HUES6 (cell line): ENCODE measurements around the gene TAS2R16.

Experiments
- H3K27ac ChIP-seq: 2 replicates; pipeline ENCODE4 v1.7.0; 2013; ENCODE audit warnings: low read depth, mild to moderate bottlenecking, low read length, inconsistent platforms
- H3K27me3 ChIP-seq: 2 replicates; pipeline ENCODE4 v1.6.1; 2013; ENCODE audit warnings: low read length; ENCODE audit not compliant: control insufficient read depth, insufficient read depth
- H3K36me3 ChIP-seq: 2 replicates; pipeline ENCODE4 v1.6.1; 2013; ENCODE audit warnings: low read length; ENCODE audit not compliant: control insufficient read depth, insufficient read depth
- H3K4me1 ChIP-seq: 2 replicates; pipeline ENCODE4 v1.6.1; 2013; ENCODE audit warnings: low read length; ENCODE audit not compliant: control insufficient read depth, insufficient read depth
- H3K4me3 ChIP-seq: 2 replicates; pipeline ENCODE4 v1.5.1; 2013; ENCODE audit warnings: low read depth, low read length
- H3K9ac ChIP-seq: one replicate; pipeline ENCODE4 v1.6.1; 2013; ENCODE audit warnings: mild to moderate bottlenecking, low read length
- H3K9me3 ChIP-seq: 2 replicates; pipeline ENCODE4 v1.6.1; 2013; ENCODE audit warnings: low read depth, low read length; ENCODE audit not compliant: control insufficient read depth, insufficient read depth

Gene TAS2R16

DNA sequence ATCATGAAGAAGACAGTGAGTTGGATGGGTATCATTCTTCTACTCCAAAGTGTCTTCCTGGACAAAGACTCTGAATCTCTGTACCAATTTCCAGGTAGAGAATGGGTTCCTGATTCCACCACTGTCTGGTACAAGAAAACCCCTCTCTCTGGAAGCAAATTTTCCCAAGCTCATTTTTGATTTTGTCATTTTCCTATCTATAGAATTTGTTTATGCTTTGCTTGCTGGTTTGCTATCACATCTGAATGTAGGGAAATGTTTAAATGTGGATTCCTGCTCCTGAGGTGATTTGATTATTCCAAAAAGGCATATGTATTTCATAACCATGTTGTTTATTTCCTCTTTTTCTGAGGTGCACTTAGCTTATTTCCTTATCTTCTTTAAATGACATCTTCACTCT, at the start of gene TAS2R16:
Gene TAS2R16, minus strand, starts transcription at position 101 of the 400 bp plus-strand sequence. Its CDS starts 66 bp downstream, at position 35.
- H3K4me3 ChIP-seq, result no peak within 1 kb of the TSS
- H3K9ac ChIP-seq, result no peak within 1 kb of the TSS
- no peaks in the 10 kb centered on the region for H3K36me3 ChIP-seq
- H3K4me1 ChIP-seq, result no peaks in the 10 kb centered on the region
- no peaks in the 10 kb centered on the region for H3K9me3 ChIP-seq
- H3K27ac ChIP-seq, result no peak within 1 kb of the TSS
- H3K27me3 ChIP-seq, result no peaks in the 10 kb centered on the region

DNA sequence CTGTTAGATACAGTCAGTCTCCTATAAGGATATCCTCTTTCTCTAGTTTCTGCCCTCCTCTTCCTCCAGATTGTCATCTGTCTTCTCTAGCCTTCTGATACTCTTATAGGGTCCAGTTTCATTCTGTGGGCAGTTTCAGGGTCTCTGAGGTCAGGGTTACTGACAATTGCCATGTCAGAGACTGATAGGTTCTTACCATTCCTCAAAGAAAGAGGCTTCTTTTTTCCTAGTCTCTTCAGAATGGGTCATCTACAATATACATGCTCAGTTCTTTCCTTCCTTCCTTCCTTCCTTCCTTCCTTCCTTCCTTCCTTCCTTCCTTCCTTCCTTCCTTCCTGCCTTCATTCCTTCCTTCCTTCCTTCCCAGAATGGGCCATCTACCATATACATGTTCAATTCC, 48.1 kb upstream of the TAS2R16 start:
- H3K27ac ChIP-seq, result no peak overlapping the region
- peaks cover 7% of the 10 kb centered on the region; the same call in 1 of the 2 replicates for H3K4me1 ChIP-seq
- H3K36me3 ChIP-seq, result no peaks in the 10 kb centered on the region
- no peak overlapping the region for H3K4me3 ChIP-seq
- no peak overlapping the region for H3K9ac ChIP-seq
- no peaks in the 10 kb centered on the region for H3K27me3 ChIP-seq
- H3K9me3 ChIP-seq, result peaks cover 3% of the 10 kb centered on the region; the same call in 1 of the 2 replicates

DNA sequence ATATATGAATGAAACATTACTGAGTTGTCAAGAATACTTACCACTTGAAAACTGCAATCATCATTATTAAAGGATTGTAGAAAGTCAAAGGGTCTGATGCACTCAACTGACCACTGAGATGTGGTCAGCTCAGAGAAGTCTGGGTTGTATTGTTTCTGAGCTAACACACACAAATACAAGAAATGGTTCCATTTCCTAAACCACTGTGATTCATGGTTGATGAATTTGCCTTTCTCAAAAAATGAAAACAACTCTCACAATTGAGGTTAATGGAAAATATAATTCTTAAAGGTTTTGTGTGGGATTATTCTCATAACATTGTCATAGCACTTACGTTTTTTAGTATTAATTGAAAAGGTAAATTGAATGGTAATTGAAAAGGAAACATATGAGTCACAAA, 45.6 kb upstream of the TAS2R16 start:
- Histone ChIP-seq H3K9ac (no peak overlapping the region), H3K4me3 (no peak overlapping the region), H3K9me3 (no peaks in the 10 kb centered on the region), H3K27ac (no peak overlapping the region), H3K4me1 (peaks cover 7% of the 10 kb centered on the region; the same call in 1 of the 2 replicates), H3K36me3 (no peaks in the 10 kb centered on the region), H3K27me3 (no peaks in the 10 kb centered on the region)

GRCh38 chr7:123039269-123039668, 43.8 kb upstream of the TAS2R16 start:
- Histone ChIP-seq H3K36me3 (no peaks in the 10 kb centered on the region), H3K4me3 (no peak overlapping the region), H3K27me3 (no peaks in the 10 kb centered on the region), H3K9me3 (no peaks in the 10 kb centered on the region), H3K9ac (no peak overlapping the region), H3K4me1 (peaks cover 7% of the 10 kb centered on the region; the same call in 1 of the 2 replicates), H3K27ac (no peak overlapping the region; the same call in 1 of the 2 replicates)

DNA sequence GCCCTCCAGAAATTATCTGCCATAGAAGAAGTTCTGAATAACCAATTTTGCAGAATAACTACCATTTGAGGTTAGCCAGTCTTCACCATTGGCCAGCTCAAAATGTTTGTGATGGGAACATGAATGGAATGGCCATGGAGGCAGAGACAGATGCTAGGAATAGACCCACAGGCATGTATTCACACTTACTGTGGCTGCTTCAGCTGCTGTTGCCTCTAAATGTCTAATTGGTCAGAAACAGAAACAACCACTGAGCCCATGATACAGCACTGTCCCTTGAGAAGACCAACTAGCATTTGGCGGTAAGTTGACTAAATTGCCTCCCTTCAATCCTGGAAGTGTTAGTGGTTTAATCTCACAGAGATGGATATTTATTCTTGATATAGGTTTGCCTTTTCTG, 38.6 kb upstream of the TAS2R16 start:
- no peak overlapping the region for H3K4me3 ChIP-seq
- H3K4me1 ChIP-seq, result peaks cover 3% of the 10 kb centered on the region; the same call in 1 of the 2 replicates
- H3K36me3 ChIP-seq, result no peaks in the 10 kb centered on the region
- H3K27ac ChIP-seq, result no peak overlapping the region
- H3K27me3 ChIP-seq, result no peaks in the 10 kb centered on the region
- H3K9ac ChIP-seq, result no peak overlapping the region
- no peaks in the 10 kb centered on the region for H3K9me3 ChIP-seq

GRCh38 chr7:123030631-123031030, 35.1 kb upstream of the TAS2R16 start:
- Histone ChIP-seq H3K36me3 (no peaks in the 10 kb centered on the region), H3K4me1 (no peaks in the 10 kb centered on the region), H3K27ac (no peak overlapping the region), H3K4me3 (no peak overlapping the region), H3K9ac (no peak overlapping the region), H3K27me3 (no peaks in the 10 kb centered on the region), H3K9me3 (no peaks in the 10 kb centered on the region)

- no peaks in the 10 kb centered on the region for H3K4me1 ChIP-seq
- no peaks in the 10 kb centered on the region for H3K9me3 ChIP-seq
- H3K27ac ChIP-seq, result no peak overlapping the region
- no peak overlapping the region for H3K9ac ChIP-seq
- H3K4me3 ChIP-seq, result no peak overlapping the region
- no peaks in the 10 kb centered on the region for H3K36me3 ChIP-seq
- H3K27me3 ChIP-seq, result no peaks in the 10 kb centered on the region
These were observed 32.8 kb upstream of the TAS2R16 start for GRCh38 chr7:123028339-123028738.

DNA sequence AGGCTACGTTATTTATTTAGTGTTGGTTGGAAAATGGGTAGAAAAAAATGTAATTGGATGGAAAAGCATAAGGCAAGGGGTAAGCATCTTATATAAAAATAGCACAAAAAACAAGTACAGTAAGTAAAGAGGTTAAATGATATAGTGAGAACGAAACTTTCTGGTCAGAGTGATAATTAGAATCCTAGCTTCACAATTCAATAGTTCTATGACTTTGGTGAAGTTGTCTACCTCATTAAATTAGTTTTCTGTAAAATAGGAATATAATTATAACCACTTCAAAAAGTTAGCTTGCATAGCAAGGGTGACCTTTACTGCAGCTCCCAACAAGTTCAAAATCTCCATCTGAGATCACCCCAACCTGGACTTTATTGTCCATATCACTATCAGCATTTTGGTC, 30.8 kb upstream of the TAS2R16 start:
- Histone ChIP-seq H3K9ac (no peak overlapping the region), H3K4me3 (no peak overlapping the region), H3K27ac (no peak overlapping the region), H3K9me3 (no peaks in the 10 kb centered on the region), H3K4me1 (no peaks in the 10 kb centered on the region), H3K27me3 (no peaks in the 10 kb centered on the region), H3K36me3 (no peaks in the 10 kb centered on the region)

DNA sequence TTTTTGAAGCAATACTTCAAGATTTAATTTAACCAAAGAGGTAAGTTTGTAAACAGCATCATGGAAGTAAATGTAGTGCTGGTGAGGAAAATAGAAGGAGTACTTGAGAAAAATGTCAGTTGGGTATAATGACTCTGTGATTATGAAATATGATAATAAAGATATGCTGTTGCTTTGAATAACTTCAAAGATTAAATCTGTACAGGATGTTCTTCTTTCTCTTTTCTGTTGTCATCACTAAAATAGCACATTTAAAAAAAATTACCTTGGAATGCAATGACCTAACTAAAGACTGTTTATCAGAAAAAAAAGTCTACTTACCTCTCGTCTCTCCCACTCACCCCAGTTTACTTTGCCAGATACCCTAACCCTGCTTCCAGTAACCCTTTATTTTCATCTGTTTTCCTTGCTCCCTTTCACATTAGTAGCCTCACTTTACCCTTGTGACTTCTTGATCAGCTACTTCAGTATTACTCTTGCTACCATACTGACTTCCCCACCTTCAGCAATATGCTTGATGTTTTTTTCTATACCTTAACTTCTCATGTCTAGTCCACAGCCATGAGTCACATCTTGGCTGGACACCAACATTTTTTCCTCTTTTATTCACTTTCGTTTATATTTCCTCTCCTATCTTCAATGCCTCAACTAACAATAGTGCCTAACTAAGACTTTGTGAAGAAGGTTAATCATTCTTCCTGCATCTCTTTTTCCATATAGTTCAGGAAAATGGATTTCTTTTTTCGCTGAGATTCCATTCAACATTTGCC, 29.7 kb upstream of the TAS2R16 start:
- Histone ChIP-seq H3K36me3 (no peaks in the 10 kb centered on the region), H3K4me1 (no peaks in the 10 kb centered on the region), H3K9me3 (no peaks in the 10 kb centered on the region), H3K27me3 (no peaks in the 10 kb centered on the region), H3K27ac (no peak overlapping the region), H3K4me3 (no peak overlapping the region), H3K9ac (no peak overlapping the region)

GRCh38 chr7:123023126-123023525, 27.6 kb upstream of the TAS2R16 start:
- no peak overlapping the region for H3K27ac ChIP-seq
- H3K4me1 ChIP-seq, result no peaks in the 10 kb centered on the region

GRCh38 chr7:123022576-123022975, 27.1 kb upstream of the TAS2R16 start:
- H3K36me3 ChIP-seq, result no peaks in the 10 kb centered on the region
- no peak overlapping the region for H3K9ac ChIP-seq
- H3K9me3 ChIP-seq, result no peaks in the 10 kb centered on the region
- no peak overlapping the region for H3K27ac ChIP-seq
- no peaks in the 10 kb centered on the region for H3K27me3 ChIP-seq
- H3K4me1 ChIP-seq, result no peaks in the 10 kb centered on the region
- no peak overlapping the region for H3K4me3 ChIP-seq

More at GRCh38 chr7:123023126-123023525, 27.6 kb upstream of the TAS2R16 start:
- no peaks in the 10 kb centered on the region for H3K9me3 ChIP-seq
- no peaks in the 10 kb centered on the region for H3K27me3 ChIP-seq
- no peak overlapping the region for H3K4me3 ChIP-seq
- no peak overlapping the region for H3K9ac ChIP-seq
- H3K36me3 ChIP-seq, result no peaks in the 10 kb centered on the region
